MM.1S (cell line): ENCODE measurements around the gene ZNF10.

Source experiments
- DNase-seq: peaks from one replicate; pipeline ENCODE4 v3.0.0-alpha.2; 2015
- H2AFZ ChIP-seq: fragments of 300-600 bp; sonication (generic); 2 replicates; pipeline ENCODE4 v1.6.0; 2016; ENCODE audit warnings: antibody characterized with exemption, low read length
- H3F3A ChIP-seq: fragments of 300-600 bp; sonication (generic); 2 replicates; pipeline ENCODE4 v1.6.1; 2016; ENCODE audit warnings: mild to moderate bottlenecking, antibody characterized with exemption, low read length, moderate library complexity, mixed read lengths; ENCODE audit not compliant: insufficient read depth
- H3K27ac ChIP-seq: fragments of 300-600 bp; sonication (generic); 2 replicates; pipeline ENCODE4 v1.5.1; 2016; ENCODE audit warnings: mild to moderate bottlenecking, low read length
- H3K27me3 ChIP-seq: fragments of 300-600 bp; sonication (generic); replicated peaks from 2 replicates; pipeline ENCODE4 v1.6.0; 2016; ENCODE audit warnings: low read length; ENCODE audit not compliant: insufficient read depth
- H3K36me3 ChIP-seq: fragments of 300-600 bp; sonication (generic); replicated peaks from 2 replicates; pipeline ENCODE4 v1.6.1; 2016; ENCODE audit warnings: mild to moderate bottlenecking, low read length, mixed read lengths; ENCODE audit not compliant: insufficient read depth
- H3K4me1 ChIP-seq: fragments of 300-600 bp; sonication (generic); 2 replicates; pipeline ENCODE4 v1.6.1; 2016; ENCODE audit warnings: low read length, mixed read lengths
- H3K4me2 ChIP-seq: fragments of 300-600 bp; sonication (generic); 2 replicates; pipeline ENCODE4 v1.6.0; 2016; ENCODE audit warnings: low read depth, low read length
- H3K4me3 ChIP-seq: fragments of 300-600 bp; sonication (generic); 2 replicates; pipeline ENCODE4 v1.5.1; 2016; ENCODE audit warnings: low read length, mixed read lengths
- H3K79me2 ChIP-seq: fragments of 300-600 bp; sonication (generic); 2 replicates; pipeline ENCODE4 v1.6.1; 2016; ENCODE audit warnings: mixed run types, low read length, mixed read lengths
- H3K9ac ChIP-seq: fragments of 300-600 bp; sonication (generic); 2 replicates; pipeline ENCODE4 v1.6.1; 2016; ENCODE audit warnings: low read length, mixed read lengths
- H3K9me2 ChIP-seq: fragments of 300-600 bp; sonication (generic); replicated peaks from 2 replicates; pipeline ENCODE4 v1.6.1; 2016; ENCODE audit warnings: mild to moderate bottlenecking, low read length, mixed read lengths; ENCODE audit not compliant: insufficient read depth
- H3K9me3 ChIP-seq: fragments of 300-600 bp; sonication (generic); replicated peaks from 2 replicates; pipeline ENCODE4 v1.6.1; 2016; ENCODE audit warnings: mild to moderate bottlenecking, low read length, mixed read lengths; ENCODE audit not compliant: insufficient read depth
- H4K20me1 ChIP-seq: fragments of 300-600 bp; sonication (generic); 2 replicates; pipeline ENCODE4 v1.6.1; 2016; ENCODE audit warnings: mild to moderate bottlenecking, low read length, moderate library complexity, mixed read lengths; ENCODE audit not compliant: insufficient read depth
- CTCF ChIP-seq: fragments of 300-600 bp; sonication (generic); IDR thresholded peaks from 2 replicates; pipeline ENCODE4 v1.5.1; 2016; ENCODE audit warnings: antibody characterized with exemption, low read length, mixed read lengths
- EZH2 ChIP-seq: fragments of 300-600 bp; sonication (generic); optimal IDR thresholded peaks from 2 replicates; pipeline ENCODE3; 2017; ENCODE audit warnings: low read depth, mild to moderate bottlenecking, antibody characterized with exemption, low read length, mixed read lengths
- EZH2phosphoT487 ChIP-seq: fragments of 300-600 bp; sonication (generic); IDR thresholded peaks from 2 replicates; pipeline ENCODE4 v1.6.1; 2018; ENCODE audit warnings: antibody characterized with exemption, low read length

Gene ZNF10

GRCh38 chr12:133105620-133106019, 24.8 kb upstream of the ZNF10 start:
- H3K4me1 ChIP-seq: no peaks in the 10 kb centered on the region
- no peak for DNase-seq
- no peak overlapping the region for H3K27ac ChIP-seq
- H3F3A ChIP-seq: no peaks in the 10 kb centered on the region
- H3K4me2 ChIP-seq: no peak overlapping the region
- H3K4me3 ChIP-seq: no peak overlapping the region
- no peaks in the 10 kb centered on the region; the same call in 1 of the 2 replicates for H3K36me3 ChIP-seq
- TF ChIP-seq CTCF: no peak
- no peak for TF ChIP-seq EZH2
- TF ChIP-seq EZH2phosphoT487: no peak
- no peaks in the 10 kb centered on the region for H3K9me2 ChIP-seq
- no peak overlapping the region for H2AFZ ChIP-seq
- no peaks in the 10 kb centered on the region for H3K9me3 ChIP-seq
- no peaks in the 10 kb centered on the region for H4K20me1 ChIP-seq
- H3K27me3 ChIP-seq: no peaks in the 10 kb centered on the region
- H3K79me2 ChIP-seq: no peaks in the 10 kb centered on the region
- no peak overlapping the region for H3K9ac ChIP-seq

DNA sequence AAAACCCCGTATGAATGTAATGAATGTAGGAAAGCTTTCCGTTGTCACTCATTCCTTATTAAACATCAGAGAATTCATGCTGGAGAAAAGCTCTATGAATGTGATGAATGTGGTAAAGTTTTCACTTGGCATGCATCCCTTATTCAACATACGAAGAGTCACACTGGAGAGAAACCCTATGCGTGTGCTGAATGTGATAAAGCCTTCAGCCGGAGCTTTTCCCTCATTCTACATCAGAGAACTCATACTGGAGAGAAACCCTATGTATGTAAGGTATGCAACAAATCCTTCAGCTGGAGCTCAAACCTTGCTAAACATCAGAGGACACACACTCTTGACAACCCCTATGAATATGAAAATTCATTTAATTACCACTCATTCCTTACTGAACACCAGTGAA, 24.2 kb upstream of the ZNF10 start:
- no peaks in the 10 kb centered on the region for H3K79me2 ChIP-seq
- H3K27ac ChIP-seq: no peak overlapping the region
- no peaks in the 10 kb centered on the region for H4K20me1 ChIP-seq
- H3K9me2 ChIP-seq: no peaks in the 10 kb centered on the region
- H3K4me2 ChIP-seq: no peak overlapping the region
- no peak overlapping the region for H2AFZ ChIP-seq
- no peaks in the 10 kb centered on the region for H3F3A ChIP-seq
- no peak overlapping the region for H3K9ac ChIP-seq
- H3K27me3 ChIP-seq: no peaks in the 10 kb centered on the region
- TF ChIP-seq EZH2phosphoT487: no peak
- no peak for TF ChIP-seq EZH2
- no peak for TF ChIP-seq CTCF
- no peak for DNase-seq
- H3K4me1 ChIP-seq: no peaks in the 10 kb centered on the region
- H3K9me3 ChIP-seq: no peaks in the 10 kb centered on the region
- no peaks in the 10 kb centered on the region; the same call in 1 of the 2 replicates for H3K36me3 ChIP-seq
- H3K4me3 ChIP-seq: no peak overlapping the region

DNA sequence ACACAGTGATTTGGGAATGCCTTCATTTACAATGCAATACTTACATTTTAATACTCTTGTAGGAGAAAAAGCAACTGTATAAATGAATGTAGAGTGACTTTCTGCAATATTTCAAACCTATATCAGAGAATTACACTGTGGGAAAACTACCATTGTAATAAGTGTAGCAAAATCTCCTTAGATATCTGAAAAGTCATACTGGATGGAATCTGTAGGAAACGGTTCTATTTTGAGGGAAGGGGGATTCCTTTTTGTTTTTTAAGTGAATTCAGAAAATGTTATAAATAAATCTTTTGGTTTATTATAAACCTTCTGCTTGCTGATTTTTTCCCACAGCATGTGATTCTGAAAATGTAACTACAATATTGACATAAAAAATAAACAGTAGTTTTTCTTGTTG, 23.3 kb upstream of the ZNF10 start:
- no peak for DNase-seq
- no peaks in the 10 kb centered on the region for H3K4me1 ChIP-seq
- H4K20me1 ChIP-seq: no peaks in the 10 kb centered on the region
- no peak overlapping the region for H3K4me3 ChIP-seq
- no peaks in the 10 kb centered on the region for H3K9me3 ChIP-seq
- H3K4me2 ChIP-seq: no peak overlapping the region
- H3K36me3 ChIP-seq: no peaks in the 10 kb centered on the region; the same call in 1 of the 2 replicates
- no peak overlapping the region for H3K9ac ChIP-seq
- TF ChIP-seq EZH2: no peak
- TF ChIP-seq EZH2phosphoT487: no peak
- no peak for TF ChIP-seq CTCF
- no peaks in the 10 kb centered on the region for H3K27me3 ChIP-seq
- H3F3A ChIP-seq: no peaks in the 10 kb centered on the region
- no peaks in the 10 kb centered on the region for H3K9me2 ChIP-seq
- no peak overlapping the region for H3K27ac ChIP-seq
- no peak overlapping the region for H2AFZ ChIP-seq
- no peaks in the 10 kb centered on the region for H3K79me2 ChIP-seq

GRCh38 chr12:133108150-133108549, 22.3 kb upstream of the ZNF10 start:
- H4K20me1 ChIP-seq: no peaks in the 10 kb centered on the region
- H2AFZ ChIP-seq: no peak overlapping the region
- H3K4me1 ChIP-seq: no peaks in the 10 kb centered on the region
- no peaks in the 10 kb centered on the region for H3K27me3 ChIP-seq
- no peaks in the 10 kb centered on the region for H3K9me3 ChIP-seq
- no peak for DNase-seq
- no peaks in the 10 kb centered on the region for H3K79me2 ChIP-seq
- no peak overlapping the region for H3K27ac ChIP-seq
- no peak for TF ChIP-seq EZH2
- TF ChIP-seq CTCF: no peak
- no peak for TF ChIP-seq EZH2phosphoT487
- no peaks in the 10 kb centered on the region; the same call in 1 of the 2 replicates for H3K36me3 ChIP-seq
- no peaks in the 10 kb centered on the region for H3K9me2 ChIP-seq
- no peak overlapping the region for H3K9ac ChIP-seq
- H3F3A ChIP-seq: no peaks in the 10 kb centered on the region
- H3K4me2 ChIP-seq: no peak overlapping the region
- H3K4me3 ChIP-seq: no peak overlapping the region
